NCI-H510A (cell line): ENCODE results near the gene YEATS4.
"Not testable (repeated sequence)": the region's sequence is repeated elsewhere in the genome, so short reads cannot be mapped to it uniquely, and the experiment has no call there.

Experiments
- DNase-seq: peaks from one replicate; lab custom pipeline; 2025; lab: John Stamatoyannopoulos, UW

YEATS4 gene

GRCh38 chr12:69359531-69360347 is at the start of gene YEATS4:
Gene YEATS4 (plus strand): TSS chr12:69359743. CDS start chr12:69359973, 230 bp downstream.
- peak; percentile 96 for DNase-seq

DNA sequence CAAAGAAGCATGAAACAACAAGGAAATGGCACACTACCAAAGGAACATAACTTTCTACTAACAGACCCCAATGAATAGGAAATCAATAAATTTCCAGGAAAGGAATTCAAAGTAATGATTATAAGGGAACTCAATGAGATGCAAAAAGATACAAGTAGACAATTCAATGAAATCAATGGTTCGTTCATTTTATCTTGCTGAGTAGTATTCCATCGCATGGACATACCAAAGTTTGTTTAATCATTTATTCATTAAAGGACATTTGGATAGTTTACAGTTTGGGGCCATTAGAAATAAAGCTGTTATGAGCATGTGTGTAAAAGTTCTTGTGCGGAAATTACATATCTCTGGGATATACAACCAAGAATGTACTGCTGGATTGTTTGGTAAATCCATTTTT is 46.3 kb upstream of the YEATS4 start:
- no peak for DNase-seq

- DNase-seq = not testable (repeated sequence)
Observed at GRCh38 chr12:69316784-69317183, 42.8 kb upstream of the YEATS4 start.

DNA sequence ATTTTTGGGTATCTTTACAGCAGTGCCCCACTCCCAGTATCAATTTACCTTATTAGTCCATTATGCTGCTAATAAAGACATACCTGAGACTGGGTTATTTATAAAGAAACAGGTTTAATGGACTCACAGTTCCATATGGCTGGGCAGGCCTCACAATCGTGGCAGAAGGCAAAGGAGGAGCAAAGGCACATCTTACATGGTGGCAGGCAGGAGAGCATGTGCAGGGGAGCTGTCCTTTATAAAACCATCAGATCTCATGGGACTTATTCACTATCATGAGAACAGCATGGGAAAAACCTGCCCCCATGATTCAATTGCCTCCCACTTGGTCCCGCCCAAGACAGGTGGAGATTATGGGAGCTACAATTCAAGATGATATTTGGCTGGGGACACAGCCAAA is 42.3 kb upstream of the YEATS4 start:
- DNase-seq = not testable (repeated sequence)

GRCh38 chr12:69318225-69318624 is 41.3 kb upstream of the YEATS4 start:
- no peak for DNase-seq

- no peak for DNase-seq
Observed at GRCh38 chr12:69321351-69321750, 38.2 kb upstream of the YEATS4 start.

- no peak for DNase-seq
Observed at GRCh38 chr12:69324797-69325466, 34.6 kb upstream of the YEATS4 start.

- no peak for DNase-seq
Observed at GRCh38 chr12:69328426-69328825, 31.1 kb upstream of the YEATS4 start.

DNA sequence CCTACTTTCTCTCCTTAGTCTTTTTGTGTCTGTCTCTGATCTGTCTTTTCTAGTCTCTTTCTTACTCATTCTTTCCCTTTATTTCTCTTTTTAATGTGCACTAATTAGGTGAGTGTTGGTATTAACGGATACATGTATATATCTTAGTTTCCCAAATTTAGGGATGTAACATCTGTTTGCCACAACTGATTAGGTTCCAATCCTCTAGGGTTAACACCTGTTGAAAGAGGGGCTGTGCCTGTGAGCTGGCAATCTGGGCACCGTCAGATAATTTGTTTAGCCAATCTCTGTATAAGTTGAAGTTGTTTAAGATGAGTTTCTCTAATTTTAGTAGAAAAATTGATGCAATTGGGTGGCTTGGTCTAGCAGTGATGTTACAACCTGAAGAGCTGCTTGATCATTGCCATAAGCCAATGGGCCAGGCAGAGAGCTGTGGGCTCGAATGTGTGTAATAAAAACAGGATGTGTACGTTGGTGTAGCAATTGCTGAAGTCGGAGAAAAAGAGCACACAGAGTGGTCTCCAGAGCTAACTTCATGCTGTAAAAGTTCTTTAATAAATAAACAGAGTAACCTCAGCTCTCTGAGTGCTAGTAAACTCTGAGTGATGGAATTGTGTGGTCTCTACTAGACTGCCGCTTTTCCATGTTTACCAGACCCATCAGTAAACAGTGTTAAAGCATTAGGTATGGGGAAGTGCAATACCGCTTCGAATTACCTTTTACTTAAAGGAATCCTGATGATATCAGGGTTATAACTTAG is 29.7 kb upstream of the YEATS4 start:
- DNase-seq = no peak

DNA sequence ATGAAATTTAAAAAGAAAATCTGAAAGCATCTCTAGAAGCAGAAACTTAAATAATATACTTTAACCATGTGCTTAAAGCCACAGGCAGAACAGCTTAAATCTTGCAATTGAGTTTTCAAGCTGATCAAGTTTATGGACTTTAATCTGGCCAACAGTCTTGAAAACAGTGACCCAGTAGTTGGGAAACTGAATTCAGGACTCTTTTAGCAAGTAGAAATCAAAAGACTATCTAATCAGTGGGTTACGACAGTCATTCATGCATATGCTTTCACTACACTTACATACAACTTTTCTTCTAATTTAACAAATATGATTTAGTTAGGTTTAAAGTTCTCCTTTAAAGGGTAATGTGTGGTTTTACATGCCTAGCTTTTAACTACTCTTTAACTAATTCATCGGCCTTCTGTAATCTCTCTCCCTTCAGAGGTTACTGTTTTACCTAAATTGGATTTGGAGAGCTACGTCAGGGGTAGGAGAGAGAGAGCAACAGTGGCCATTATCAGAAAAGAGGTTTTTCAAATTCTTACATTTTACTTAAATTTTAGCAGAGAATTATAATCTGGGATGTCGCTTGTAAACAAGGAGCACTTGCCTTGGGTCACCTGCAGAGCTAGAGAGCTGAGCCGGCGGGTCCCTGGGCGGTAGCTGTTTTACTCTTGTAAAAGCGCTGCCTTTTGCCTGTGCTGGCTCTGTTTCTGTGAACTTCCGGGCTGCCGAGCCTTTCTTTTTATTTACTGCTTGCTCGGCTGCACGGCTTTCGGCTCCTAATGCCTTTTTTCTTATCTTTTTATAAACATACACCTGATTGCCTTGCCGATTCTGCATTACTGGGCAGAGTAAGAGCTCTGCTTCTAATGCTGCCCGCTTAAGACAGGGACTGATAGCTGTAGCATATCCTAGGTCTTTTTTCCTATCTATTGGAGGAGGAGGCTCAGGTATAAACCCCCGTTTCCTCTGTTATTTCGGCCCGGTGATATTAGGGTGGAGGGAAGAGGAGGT is 28.8 kb upstream of the YEATS4 start:
- DNase-seq = peak; percentile 39

GRCh38 chr12:69331519-69331908 is 28.0 kb upstream of the YEATS4 start:
- no peak for DNase-seq

GRCh38 chr12:69331909-69332684 is 27.4 kb upstream of the YEATS4 start:
- DNase-seq = no peak

DNA sequence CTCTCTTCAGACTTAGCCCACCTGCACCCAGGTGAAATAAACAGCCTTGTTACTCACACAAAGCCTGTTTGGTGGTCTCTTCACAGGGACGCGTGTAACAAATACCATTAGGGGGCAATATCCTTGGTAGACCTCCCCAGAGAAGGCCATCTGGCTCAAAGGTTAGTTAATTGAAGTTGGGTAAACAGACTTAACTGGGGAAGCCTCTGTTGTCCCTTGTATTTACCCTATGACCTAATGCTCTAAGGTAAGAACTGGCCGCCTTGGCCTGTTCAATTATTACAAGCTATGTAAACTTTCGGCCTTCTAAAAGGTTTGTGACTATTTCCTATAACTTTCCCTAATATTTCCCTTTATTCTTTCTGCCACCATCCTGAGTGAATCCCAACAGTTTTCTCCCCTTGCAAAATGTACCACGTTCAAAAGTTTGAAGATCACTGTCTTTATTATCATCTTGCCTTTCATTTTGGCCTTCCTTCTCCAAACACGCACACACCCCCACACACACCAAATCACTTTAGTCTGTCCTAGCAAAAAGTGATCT is 26.7 kb upstream of the YEATS4 start:
- no peak for DNase-seq

DNA sequence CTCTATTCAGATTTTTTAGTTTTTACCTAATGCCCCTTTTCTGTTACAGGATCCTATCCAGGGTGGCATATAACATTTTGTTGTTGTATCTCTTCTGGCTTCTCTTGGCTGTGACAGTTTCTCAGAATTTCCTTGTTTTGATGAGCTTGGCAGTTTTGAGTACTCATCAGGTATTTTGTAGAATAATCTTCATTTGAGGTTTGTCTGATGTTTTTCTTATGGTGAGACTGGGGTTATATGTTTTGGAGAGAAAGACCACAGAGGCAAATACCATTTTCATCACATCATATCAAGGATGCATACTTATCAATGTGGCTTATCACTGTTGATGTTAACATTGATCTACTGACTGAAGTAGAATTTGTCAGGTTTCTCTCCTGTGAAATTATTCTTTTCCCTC is 25.4 kb upstream of the YEATS4 start:
- no peak for DNase-seq

- no peak for DNase-seq
Observed at GRCh38 chr12:69337311-69338090, 22.0 kb upstream of the YEATS4 start.

DNA sequence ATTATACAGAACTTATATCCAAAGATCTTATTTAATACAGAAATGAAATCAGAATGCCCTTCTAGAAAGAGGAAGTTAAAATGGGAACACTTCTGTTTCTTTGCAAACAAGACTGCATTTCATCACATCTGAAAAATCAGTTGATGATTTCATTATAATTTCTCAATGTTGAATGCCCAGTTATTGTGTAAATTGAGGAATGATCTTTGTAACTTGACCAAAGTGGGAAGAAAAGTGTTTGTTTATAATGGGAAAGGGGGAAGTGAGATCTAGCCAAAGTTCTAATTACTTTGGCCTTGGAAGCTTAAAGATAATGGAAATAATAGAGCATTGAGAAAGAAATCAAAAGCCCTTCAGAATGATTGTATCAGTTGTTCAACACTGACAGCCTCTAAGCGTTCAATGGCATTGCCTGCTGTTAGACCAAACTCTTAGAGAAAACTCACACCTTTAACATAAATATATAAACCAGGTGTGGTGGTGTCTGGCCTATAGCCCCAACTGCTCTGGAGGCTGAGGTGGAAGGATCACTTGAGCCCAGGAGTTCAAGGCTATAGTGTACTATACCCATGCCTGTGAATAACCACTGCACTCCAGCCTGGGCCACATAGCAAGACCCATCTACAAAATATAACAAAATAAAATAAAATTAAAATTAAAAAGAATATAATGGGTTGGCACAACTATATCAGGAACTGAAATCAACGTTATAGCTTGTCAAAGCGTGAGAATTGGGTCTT is 21.3 kb upstream of the YEATS4 start:
- no peak for DNase-seq

GRCh38 chr12:69338936-69339335 is 20.6 kb upstream of the YEATS4 start:
- DNase-seq = no peak

DNA sequence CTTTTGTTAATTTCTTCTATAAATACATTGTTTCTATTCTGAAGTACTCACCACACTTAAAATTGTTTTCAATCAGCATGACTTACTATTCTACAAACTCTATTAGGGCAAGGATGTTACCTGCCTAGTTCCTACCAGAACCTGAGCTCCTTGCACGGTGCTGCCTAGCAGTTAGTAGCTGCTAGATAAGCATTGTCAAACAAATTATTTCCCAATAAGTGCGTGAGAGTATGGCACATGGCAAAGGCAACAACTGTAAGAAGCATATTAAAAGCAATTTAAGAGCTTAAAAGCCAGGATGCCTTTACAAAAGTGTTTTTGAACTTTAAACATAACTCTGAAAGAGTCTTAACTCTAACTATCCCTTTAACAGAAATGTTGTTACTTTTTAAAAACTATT is 19.5 kb upstream of the YEATS4 start:
- no peak for DNase-seq

DNA sequence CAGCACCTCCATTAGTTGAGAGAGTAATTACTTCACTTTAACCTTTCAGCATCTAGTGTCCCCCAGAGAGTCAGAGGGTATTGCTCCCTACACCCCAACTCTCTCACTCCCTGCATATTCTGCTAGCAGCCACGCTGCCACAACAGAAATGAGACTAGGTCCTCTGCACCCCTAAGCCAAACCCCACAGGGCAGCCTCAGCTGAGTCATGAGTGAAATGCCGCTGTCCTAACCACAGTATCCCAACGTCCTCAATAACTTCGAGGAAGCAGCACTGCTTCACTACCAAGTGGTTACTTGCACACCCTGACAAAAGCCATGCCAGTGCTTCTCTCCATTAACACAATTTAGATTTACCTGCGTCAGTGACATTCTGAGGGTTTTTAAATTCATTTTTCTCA is 18.2 kb upstream of the YEATS4 start:
- DNase-seq = no peak
